ENCODE data around the gene SDC4. TPM values are rescaled to one million over a fixed set of nuclear protein-coding genes. Genes with fewer than 3 reads are reported as not detected.
A peak's percentile ranks its signal among the peaks of the same experiment; 100 is the strongest.

The SDC4 gene
- total and polyA plus RNA-seq, 10 of the 15 experiments (the other 5 are each of a cell fraction or from before 2014, with no cell fraction given), result 0.52 to 11.3 (median 1.4) TPM

DNA sequence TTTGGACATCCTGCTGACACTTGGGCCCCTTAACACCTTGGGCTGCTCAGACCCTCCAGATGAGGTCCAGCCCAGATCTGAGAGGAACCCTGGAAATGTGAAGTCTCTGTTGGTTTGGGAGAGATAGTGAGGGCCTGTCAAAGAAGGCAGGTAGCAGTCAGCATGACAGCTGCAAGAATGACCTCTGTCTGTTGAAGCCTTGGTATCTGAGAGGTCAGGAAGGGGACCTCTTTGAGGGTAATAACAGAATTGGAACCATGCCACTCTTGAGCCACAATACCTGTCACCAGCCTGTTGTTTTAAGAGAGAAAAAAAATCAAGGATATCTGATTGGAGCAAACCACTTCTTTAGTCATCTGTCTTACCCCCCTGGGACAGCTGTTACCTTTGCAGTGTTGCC is 18.9 kb upstream of the SDC4 start (continued):
- TF ChIP-seq, protein P1, sequence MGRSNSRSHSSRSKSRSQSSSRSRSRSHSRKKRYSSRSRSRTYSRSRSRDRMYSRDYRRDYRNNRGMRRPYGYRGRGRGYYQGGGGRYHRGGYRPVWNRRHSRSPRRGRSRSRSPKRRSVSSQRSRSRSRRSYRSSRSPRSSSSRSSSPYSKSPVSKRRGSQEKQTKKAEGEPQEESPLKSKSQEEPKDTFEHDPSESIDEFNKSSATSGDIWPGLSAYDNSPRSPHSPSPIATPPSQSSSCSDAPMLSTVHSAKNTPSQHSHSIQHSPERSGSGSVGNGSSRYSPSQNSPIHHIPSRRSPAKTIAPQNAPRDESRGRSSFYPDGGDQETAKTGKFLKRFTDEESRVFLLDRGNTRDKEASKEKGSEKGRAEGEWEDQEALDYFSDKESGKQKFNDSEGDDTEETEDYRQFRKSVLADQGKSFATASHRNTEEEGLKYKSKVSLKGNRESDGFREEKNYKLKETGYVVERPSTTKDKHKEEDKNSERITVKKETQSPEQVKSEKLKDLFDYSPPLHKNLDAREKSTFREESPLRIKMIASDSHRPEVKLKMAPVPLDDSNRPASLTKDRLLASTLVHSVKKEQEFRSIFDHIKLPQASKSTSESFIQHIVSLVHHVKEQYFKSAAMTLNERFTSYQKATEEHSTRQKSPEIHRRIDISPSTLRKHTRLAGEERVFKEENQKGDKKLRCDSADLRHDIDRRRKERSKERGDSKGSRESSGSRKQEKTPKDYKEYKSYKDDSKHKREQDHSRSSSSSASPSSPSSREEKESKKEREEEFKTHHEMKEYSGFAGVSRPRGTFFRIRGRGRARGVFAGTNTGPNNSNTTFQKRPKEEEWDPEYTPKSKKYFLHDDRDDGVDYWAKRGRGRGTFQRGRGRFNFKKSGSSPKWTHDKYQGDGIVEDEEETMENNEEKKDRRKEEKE (IDR thresholded peaks at IDR 0.05), result no peak

DNA sequence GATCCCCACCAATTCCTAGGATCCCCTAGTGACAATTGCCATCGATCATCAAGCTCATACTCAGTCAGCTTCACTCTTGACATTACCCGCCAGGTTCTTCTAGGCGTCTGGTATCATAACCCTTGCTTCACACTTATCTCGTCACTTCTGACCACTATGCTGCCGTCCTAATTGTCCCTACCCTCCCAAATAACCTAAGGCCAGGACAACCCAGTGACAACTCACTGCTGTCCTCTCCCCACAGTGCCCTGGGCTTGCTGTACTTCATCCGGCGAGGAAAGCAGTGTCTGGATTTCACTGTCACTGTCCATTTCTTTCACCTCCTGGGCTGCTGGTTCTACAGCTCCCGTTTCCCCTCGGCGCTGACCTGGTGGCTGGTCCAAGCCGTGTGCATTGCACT is 18.4 kb upstream of the SDC4 start:
- ChIA-PET RAD21 (ENCODE audit: unreplicated experiment) (interaction anchor here (1.7 to 17.6 kb wide), 2 partner anchors 53 to 71 kb away, joined by 4 to 394 read pairs; no protein-coding TSS in a partner anchor), CTCF (interaction anchor here (0.8 to 19.4 kb wide), 7 partner anchors 14 to 404 kb away, joined by 3 to 685 read pairs (median 11); partner anchors contain the start of gene PIGT), POLR2A (interaction anchor here (2.9 kb wide), 1 partner anchor 70 kb away, joined by 12 read pairs; no protein-coding TSS in a partner anchor), SMC1A (ENCODE audit: uncharacterized antibody, unreplicated experiment) (interaction anchor here (0.8 to 19.8 kb wide), 8 partner anchors 11 to 404 kb away, joined by 3 to 440 read pairs (median 4); no protein-coding TSS in a partner anchor)
- peaks cover 40% of the 10 kb centered on the region for H3K4me1 ChIP-seq (ENCODE audit: control insufficient read depth, insufficient read depth, low read length)
- peaks cover 7% of the 10 kb centered on the region for H3K79me2 ChIP-seq (ENCODE audit: control insufficient read depth, insufficient read depth, low read length)
- no peak overlapping the region for H3K4me2 ChIP-seq (ENCODE audit: control insufficient read depth, insufficient read depth)
- no peak for ATAC-seq
- WGBS (ENCODE audit: insufficient coverage, insufficient replicate concordance, low lambda C conversion rate, missing lambda C conversion rate), result 89% methylated on average over 11 of the region's 11 CpGs
- H3K36me3 ChIP-seq (ENCODE audit: control insufficient read depth in 2 of 2, insufficient read depth in 2 of 2, low read length in 1 of 2), result peaks cover 6 to 7% of the 10 kb centered on the region in 2 experiments; a peak in 3 of 4 replicates
- H3K4me3 ChIP-seq, result no peak overlapping the region
- no peak overlapping the region for H3K9ac ChIP-seq (ENCODE audit: control insufficient read depth, insufficient read depth, low read length)
- intact Hi-C loops (cut with micrococcal nuclease; ENCODE audit: unreplicated experiment), result no loop called here
- DNase-seq (ENCODE audit: low read depth, low spot score), result no peak
- no peaks in the 10 kb centered on the region; the same call in 1 of the 2 replicates for H4K20me1 ChIP-seq (ENCODE audit: control insufficient read depth, insufficient read depth)
- BruUV-seq (replicated peaks), result no TSS peak
- in situ Hi-C loops (cut with MboI), result loop anchor here (5.0 to 10.0 kb wide), 2 partner anchors 51 to 748 kb away; partner anchors contain the start of genes CD40 and PIGT
- no peak overlapping the region for H2AFZ ChIP-seq (ENCODE audit: control insufficient read depth, low read depth, low read length)
- H3K27ac ChIP-seq (ENCODE audit: control insufficient read depth, insufficient read depth), result no peak overlapping the region
- FAIRE-seq, result no peak
- no peaks in the 10 kb centered on the region for H3K27me3 ChIP-seq (replicated peaks in 1 of 2; ENCODE audit: control insufficient read depth in 2 of 2, insufficient read depth in 2 of 2, low read length in 1 of 2)
- H3K9me3 ChIP-seq (replicated peaks; ENCODE audit: control insufficient read depth, insufficient read depth, low read length), result no peaks in the 10 kb centered on the region; the same call in 2 of the 3 replicates
- TF ChIP-seq ZNF217 (IDR thresholded peaks at IDR 0.05), result no peak
- TF ChIP-seq, protein P2, sequence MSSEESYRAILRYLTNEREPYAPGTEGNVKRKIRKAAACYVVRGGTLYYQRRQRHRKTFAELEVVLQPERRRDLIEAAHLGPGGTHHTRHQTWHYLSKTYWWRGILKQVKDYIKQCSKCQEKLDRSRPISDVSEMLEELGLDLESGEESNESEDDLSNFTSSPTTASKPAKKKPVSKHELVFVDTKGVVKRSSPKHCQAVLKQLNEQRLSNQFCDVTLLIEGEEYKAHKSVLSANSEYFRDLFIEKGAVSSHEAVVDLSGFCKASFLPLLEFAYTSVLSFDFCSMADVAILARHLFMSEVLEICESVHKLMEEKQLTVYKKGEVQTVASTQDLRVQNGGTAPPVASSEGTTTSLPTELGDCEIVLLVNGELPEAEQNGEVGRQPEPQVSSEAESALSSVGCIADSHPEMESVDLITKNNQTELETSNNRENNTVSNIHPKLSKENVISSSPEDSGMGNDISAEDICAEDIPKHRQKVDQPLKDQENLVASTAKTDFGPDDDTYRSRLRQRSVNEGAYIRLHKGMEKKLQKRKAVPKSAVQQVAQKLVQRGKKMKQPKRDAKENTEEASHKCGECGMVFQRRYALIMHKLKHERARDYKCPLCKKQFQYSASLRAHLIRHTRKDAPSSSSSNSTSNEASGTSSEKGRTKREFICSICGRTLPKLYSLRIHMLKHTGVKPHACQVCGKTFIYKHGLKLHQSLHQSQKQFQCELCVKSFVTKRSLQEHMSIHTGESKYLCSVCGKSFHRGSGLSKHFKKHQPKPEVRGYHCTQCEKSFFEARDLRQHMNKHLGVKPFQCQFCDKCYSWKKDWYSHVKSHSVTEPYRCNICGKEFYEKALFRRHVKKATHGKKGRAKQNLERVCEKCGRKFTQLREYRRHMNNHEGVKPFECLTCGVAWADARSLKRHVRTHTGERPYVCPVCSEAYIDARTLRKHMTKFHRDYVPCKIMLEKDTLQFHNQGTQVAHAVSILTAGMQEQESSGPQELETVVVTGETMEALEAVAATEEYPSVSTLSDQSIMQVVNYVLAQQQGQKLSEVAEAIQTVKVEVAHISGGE (CRISPR knock-in tag; IDR thresholded peaks at IDR 0.05), result no peak
- TF ChIP-seq HCFC1 (IDR thresholded peaks at IDR 0.05; ENCODE audit: low read length), result no peak
- TF ChIP-seq TAF1 (IDR thresholded peaks at IDR 0.05; ENCODE audit: borderline replicate concordance, low read depth, low read length), result no peak
- TF ChIP-seq SMAD1 (IDR thresholded peaks at IDR 0.05; ENCODE audit: low read depth, partially characterized antibody), result no peak
- TF ChIP-seq, protein P3, sequence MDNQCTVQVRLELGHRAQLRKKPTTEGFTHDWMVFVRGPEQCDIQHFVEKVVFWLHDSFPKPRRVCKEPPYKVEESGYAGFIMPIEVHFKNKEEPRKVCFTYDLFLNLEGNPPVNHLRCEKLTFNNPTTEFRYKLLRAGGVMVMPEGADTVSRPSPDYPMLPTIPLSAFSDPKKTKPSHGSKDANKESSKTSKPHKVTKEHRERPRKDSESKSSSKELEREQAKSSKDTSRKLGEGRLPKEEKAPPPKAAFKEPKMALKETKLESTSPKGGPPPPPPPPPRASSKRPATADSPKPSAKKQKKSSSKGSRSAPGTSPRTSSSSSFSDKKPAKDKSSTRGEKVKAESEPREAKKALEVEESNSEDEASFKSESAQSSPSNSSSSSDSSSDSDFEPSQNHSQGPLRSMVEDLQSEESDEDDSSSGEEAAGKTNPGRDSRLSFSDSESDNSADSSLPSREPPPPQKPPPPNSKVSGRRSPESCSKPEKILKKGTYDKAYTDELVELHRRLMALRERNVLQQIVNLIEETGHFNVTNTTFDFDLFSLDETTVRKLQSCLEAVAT (IDR thresholded peaks at IDR 0.05), result 0 out of 2 replicates have a peak, but pooled peaks have one; percentile 23

Measured in GM12878 (cell line).